RWPE2 (cell line): ENCODE data around the gene LAMTOR4.
A peak's percentile ranks its signal among the peaks of the same experiment; 100 is the strongest.

Experiments
- ATAC-seq: fragments of 200-7000 bp; cut with Tn5 transposase; 3 replicates; pipeline ENCODE4 v1.9.1; 2021; ENCODE audit warnings: low read depth
- DNase-seq: peaks from one replicate; pipeline ENCODE4 v3.0.0-alpha.2; 2020; ENCODE audit warnings: low spot score
- H3K27ac ChIP-seq: fragments of 450-650 bp; 2 replicates; pipeline ENCODE4 v1.5.1; 2017; ENCODE audit warnings: mild to moderate bottlenecking; ENCODE audit not compliant: poor library complexity, severe bottlenecking
- H3K27me3 ChIP-seq: fragments of 250-450 bp; sonication (Bioruptor Pico); 2 replicates; pipeline ENCODE4 v1.5.1; 2021; ENCODE audit warnings: mild to moderate bottlenecking, moderate library complexity; ENCODE audit not compliant: insufficient read depth, poor library complexity, severe bottlenecking
- H3K36me3 ChIP-seq: fragments of 250-450 bp; sonication (Bioruptor Pico); 2 replicates; pipeline ENCODE4 v1.5.1; 2020; ENCODE audit warnings: low read depth, mild to moderate bottlenecking, moderate library complexity
- H3K4me1 ChIP-seq: fragments of 250-450 bp; sonication (Bioruptor Pico); 2 replicates; pipeline ENCODE4 v1.5.1; 2021; ENCODE audit warnings: mild to moderate bottlenecking, moderate library complexity; ENCODE audit not compliant: insufficient read depth, poor library complexity, severe bottlenecking
- H3K4me3 ChIP-seq: fragments of 250-450 bp; sonication (Bioruptor Pico); 2 replicates; pipeline ENCODE4 v1.5.1; 2021; ENCODE audit warnings: mild to moderate bottlenecking, moderate library complexity; ENCODE audit not compliant: severe bottlenecking
- H3K9me3 ChIP-seq: fragments of 250-450 bp; sonication (Bioruptor Pico); 2 replicates; pipeline ENCODE4 v1.5.1; 2021; ENCODE audit warnings: mild to moderate bottlenecking, moderate library complexity; ENCODE audit not compliant: severe bottlenecking
- TF ChIP-seq, protein P1 (sequence below): fragments of 450-650 bp; IDR thresholded peaks from one replicate; pipeline ENCODE4 v1.5.1; 2017; ENCODE audit warnings: mild to moderate bottlenecking, moderate library complexity; ENCODE audit not compliant: poor library complexity, severe bottlenecking

The LAMTOR4 gene

DNA sequence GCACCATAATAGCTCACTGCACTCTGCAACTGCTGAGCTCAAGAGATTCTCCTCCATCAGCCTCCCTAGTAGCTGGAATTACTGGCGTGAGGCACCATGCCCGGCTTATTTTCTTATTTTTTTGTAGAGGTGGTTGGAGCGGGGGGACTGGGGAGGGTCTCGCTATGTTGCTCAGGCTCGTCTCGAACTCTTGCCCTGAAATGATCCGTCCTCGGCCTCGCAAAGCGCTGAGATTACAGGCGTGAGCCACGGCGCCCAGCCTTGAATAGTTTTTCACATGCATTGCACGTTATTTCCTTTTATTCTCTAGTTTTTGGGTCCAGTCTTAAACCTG is 526 bp upstream of the LAMTOR4 start:
- no peak overlapping the region for H3K27ac ChIP-seq
- H3K27me3 ChIP-seq = no peaks in the 10 kb centered on the region
- ATAC-seq (no peak), DNase-seq (no peak)
- TF ChIP-seq, protein P1, sequence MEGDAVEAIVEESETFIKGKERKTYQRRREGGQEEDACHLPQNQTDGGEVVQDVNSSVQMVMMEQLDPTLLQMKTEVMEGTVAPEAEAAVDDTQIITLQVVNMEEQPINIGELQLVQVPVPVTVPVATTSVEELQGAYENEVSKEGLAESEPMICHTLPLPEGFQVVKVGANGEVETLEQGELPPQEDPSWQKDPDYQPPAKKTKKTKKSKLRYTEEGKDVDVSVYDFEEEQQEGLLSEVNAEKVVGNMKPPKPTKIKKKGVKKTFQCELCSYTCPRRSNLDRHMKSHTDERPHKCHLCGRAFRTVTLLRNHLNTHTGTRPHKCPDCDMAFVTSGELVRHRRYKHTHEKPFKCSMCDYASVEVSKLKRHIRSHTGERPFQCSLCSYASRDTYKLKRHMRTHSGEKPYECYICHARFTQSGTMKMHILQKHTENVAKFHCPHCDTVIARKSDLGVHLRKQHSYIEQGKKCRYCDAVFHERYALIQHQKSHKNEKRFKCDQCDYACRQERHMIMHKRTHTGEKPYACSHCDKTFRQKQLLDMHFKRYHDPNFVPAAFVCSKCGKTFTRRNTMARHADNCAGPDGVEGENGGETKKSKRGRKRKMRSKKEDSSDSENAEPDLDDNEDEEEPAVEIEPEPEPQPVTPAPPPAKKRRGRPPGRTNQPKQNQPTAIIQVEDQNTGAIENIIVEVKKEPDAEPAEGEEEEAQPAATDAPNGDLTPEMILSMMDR = no peak
- H3K9me3 ChIP-seq = no peaks in the 10 kb centered on the region
- H3K4me3 ChIP-seq = peak overlapping the region; percentile 69
- peaks cover 8% of the 10 kb centered on the region for H3K4me1 ChIP-seq
- peaks cover 27% of the 10 kb centered on the region; the same call in 1 of the 2 replicates for H3K36me3 ChIP-seq

DNA sequence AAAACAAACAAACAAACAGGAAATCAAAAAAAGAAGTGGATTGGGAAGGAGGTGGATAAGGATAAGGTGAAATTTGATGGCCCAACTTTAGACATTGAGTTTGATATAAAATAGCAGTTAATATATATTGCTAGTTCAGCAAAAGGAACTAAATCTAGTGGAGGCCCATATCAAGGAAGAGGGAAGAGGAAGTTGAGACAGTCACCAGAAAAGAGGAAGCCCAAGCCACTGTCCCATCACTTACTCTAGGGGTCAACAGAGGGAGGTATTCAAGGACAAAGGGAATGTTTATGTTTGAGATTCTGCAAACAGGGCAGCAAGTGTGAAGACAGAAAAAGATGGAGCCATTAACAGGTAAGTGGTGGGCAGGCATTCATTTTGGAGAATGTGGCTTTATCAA is 3.7 kb downstream of the LAMTOR4 start:
- no peak for DNase-seq
- TF ChIP-seq, protein P1 = no peak
- Histone ChIP-seq H3K36me3 (peaks cover 57% of the 10 kb centered on the region), H3K9me3 (no peaks in the 10 kb centered on the region), H3K27me3 (no peaks in the 10 kb centered on the region), H3K27ac (no peak overlapping the region), H3K4me1 (peaks cover 8% of the 10 kb centered on the region), H3K4me3 (no peak overlapping the region)
- ATAC-seq = no peak

DNA sequence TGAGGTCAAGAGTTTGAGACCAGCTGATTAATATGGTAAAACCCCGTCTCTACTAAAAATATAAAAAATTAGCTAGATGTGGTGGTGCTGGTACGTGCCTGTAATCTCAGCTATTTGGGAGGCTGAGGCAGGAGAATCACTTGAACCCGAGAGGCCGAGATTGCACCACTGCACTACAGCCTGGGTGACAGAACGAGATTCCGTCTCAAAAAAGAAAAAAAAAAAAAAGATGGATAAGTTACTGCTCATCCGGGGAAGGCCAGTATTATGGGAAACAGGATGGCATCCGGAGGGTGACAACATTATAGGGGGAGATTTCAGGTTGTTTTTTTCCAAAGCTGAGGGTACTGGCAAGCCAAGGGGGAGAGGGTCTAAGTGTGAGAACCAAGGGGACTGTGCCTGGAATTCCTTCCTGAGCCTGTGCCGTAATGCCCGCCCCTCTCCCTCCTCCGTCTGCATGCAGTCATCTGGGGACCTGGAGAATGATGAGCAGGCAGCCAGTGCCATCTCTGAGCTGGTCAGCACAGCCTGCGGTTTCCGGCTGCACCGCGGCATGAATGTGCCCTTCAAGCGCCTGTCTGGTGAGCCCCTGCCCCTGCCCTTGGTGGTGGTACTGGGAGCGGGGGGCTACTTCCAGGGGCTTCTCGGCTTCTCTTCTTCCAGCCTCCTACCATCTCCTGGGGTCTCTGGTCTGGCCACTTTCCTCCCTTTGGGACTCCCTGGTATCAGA is 4.4 kb downstream of the LAMTOR4 start:
- ATAC-seq (no peak), DNase-seq (no peak)
- H3K9me3 ChIP-seq = no peaks in the 10 kb centered on the region
- H3K27me3 ChIP-seq = no peaks in the 10 kb centered on the region
- no peak overlapping the region for H3K4me3 ChIP-seq
- H3K27ac ChIP-seq = no peak overlapping the region
- H3K36me3 ChIP-seq = peaks cover 59% of the 10 kb centered on the region
- peaks cover 8% of the 10 kb centered on the region for H3K4me1 ChIP-seq
- TF ChIP-seq, protein P1 = no peak

DNA sequence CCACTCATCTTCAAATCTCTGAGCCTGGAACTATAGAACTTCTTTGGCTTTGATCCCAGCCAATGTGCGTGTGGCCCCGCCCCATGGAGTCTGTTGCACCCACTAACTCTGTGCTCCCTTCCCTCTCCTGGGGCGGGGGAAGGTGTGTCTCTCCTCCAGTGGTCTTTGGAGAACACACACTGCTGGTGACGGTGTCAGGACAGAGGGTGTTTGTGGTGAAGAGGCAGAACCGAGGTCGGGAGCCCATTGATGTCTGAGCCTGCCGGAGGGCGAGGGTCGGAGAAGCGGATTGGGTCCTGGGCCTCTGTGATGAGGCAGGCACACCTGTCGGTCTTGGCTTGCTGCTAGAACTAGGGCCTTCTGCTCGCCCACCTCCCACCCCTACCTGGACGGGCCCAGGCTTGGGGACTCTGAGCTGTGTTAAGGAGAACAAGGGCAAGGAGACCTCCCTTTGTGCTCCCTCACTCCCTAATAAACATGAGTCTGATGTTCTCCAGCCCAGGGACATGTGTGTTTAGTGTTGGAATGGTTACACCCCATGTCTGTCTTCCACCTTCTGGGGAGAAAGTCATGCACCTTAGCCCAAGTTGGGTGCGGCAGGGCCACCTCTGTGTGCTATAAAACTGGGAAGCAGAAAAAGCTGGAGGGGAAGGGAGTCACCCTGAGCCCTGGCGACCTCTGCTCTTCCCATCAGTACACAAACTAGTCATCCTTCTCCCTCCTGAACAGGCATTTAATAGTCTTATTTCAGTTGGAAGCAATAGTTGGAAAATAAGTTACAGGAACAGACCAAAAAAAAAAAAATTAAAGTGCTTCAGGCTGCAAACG is 5.2 kb downstream of the LAMTOR4 start:
- H3K27me3 ChIP-seq = no peaks in the 10 kb centered on the region
- peaks cover 59% of the 10 kb centered on the region for H3K36me3 ChIP-seq
- H3K4me3 ChIP-seq = no peak overlapping the region
- ATAC-seq = no peak
- no peaks in the 10 kb centered on the region for H3K9me3 ChIP-seq
- peak overlapping the region; percentile 4 for H3K27ac ChIP-seq
- DNase-seq = no peak
- TF ChIP-seq, protein P1 = no peak
- H3K4me1 ChIP-seq = peaks cover 8% of the 10 kb centered on the region
